GM21367 (cell line): ENCODE data around the gene RNF32.
"Not testable (repeated sequence)": the region's sequence is repeated elsewhere in the genome, so short reads cannot be mapped to it uniquely, and the experiment has no call there.

Experiments
- ATAC-seq: cut with Tn5 transposase; IDR thresholded peaks from one replicate; pipeline ENCODE4 v1.9.1; 2021; ENCODE audit not compliant: unreplicated experiment

RNF32 gene

GRCh38 chr7:156640949-156641485 is 443 bp downstream of the RNF32 start:
- peak; percentile 46 for ATAC-seq

- no peak for ATAC-seq
Measured at GRCh38 chr7:156642306-156643045, 1.9 kb downstream of the RNF32 start.

- ATAC-seq: not testable (repeated sequence)
Measured at GRCh38 chr7:156647330-156647729, 6.8 kb downstream of the RNF32 start.

- ATAC-seq: no peak
Measured at GRCh38 chr7:156650042-156650441, 9.5 kb downstream of the RNF32 start.

GRCh38 chr7:156651474-156651873 is 10.9 kb downstream of the RNF32 start:
- ATAC-seq: no peak

DNA sequence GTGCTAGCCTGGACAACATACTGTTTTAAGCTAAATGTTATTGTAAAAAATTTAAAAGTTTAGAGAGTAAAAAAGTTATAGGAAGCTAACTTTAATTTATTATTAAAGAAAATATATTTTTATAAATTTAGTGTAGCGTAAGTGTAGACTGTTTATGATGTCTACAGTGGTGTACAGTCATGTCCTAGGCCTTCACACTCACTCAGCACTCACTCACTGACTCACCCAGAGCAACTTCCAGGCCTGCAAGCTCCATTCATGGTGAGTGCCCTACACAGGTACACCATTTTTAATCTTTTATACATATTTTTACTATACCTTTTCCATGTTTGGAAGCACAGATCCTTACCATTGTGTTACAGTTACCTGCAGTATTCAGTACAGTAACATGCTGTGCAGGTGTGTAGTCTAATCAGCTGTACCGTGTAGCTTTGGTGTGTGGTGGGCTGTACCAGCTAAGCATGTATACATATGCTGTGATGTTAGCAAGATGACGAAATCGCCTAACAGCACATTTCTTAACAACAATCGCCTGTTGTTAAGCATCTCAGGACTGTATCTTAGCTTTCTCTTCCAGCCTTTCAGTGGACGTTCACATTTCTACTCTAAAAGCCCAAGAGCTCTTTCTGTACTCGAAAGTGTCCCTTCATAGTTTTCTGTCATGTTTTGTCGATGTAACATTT is 12.5 kb downstream of the RNF32 start:
- ATAC-seq: no peak

DNA sequence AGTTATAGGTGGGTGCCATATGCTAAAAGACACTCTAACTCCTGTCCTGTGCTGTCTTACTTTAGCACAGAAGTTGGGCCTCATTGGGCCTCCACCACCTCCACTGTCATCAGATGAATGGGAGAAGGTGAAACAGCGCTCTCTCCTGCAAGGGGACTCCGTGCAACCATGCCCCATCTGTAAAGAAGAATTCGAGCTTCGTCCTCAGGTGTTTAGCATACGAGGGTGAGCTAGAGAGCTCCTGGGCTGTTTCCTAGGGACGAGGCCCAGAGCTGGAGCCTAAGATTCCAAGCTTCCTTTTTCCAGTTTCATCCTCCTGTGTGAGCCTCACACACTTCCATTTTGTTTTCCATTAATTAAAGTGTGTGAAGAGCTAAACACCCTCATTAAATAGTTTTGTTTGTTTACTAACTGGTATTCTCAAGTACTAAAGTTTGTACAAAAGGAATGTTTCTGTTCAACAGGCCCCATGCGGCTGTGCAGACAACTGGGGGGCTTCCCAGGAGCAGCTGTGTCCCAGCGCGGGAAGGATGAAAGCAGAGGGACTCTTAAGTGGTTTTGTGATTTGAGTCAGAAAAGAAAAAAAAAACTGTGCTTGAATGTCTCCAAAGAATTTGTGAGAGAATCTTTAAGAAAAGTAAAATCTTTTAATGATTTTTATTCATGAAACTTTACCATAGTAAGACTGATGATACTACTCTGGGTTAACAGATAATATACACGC is 14.1 kb downstream of the RNF32 start:
- no peak for ATAC-seq

- no peak for ATAC-seq
Measured at GRCh38 chr7:156655251-156655650, 14.7 kb downstream of the RNF32 start.

DNA sequence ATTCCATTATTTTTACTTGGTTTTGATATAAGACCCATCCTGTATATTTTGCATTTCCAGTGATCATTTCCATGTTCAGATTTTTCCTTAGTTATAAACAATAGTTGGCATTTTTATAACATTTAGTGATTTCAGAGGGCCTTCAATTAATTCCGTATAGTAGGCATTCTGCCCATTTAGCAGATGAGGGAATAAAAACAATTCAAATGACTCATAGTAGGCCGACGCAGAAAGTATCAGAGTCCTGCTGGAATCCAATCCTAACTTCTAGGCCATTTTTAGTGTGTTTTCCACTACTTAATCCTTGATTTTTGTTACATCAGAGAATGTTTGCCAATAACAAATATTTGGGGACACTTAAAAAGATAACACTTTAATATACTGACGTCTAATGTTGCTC is 15.4 kb downstream of the RNF32 start:
- ATAC-seq: no peak

DNA sequence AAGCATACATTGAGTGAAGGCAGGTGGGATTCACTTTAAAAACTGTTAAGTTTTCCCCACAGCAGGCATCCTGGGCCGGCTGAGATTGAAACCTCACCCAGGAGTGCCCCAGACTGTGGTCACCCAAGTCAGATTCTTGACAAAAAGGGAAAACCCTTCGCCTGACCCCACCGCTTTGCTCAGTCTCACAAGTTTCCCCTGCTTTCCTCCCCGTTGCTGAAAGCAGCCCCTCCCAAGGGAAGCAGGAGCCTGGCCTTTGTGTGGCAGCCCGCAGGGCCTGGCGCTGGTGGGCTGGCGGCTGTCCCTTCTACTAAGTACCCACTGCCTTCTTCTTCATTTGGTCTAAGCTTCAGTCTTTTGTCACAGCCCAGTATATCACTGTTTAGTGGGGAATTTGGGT is 16.0 kb downstream of the RNF32 start:
- ATAC-seq: peak; percentile 58

DNA sequence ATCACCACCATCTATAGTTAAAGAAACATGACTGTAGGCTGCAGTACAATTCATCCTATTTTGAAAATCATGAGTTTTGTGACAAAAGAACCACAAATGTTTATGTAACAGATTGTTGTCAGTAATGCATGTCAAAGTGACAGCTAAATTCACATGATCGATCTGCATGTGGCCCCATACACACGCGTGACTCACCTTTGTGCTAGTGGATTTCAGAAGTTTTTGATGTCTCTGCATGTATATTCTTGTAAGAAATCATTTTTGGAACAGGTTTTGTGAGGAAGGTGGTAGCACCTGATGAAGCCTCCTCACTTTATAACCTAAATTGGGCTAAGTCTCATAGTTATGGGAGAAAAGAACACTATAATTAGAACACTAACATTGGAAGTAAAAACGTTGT is 17.1 kb downstream of the RNF32 start:
- no peak for ATAC-seq

DNA sequence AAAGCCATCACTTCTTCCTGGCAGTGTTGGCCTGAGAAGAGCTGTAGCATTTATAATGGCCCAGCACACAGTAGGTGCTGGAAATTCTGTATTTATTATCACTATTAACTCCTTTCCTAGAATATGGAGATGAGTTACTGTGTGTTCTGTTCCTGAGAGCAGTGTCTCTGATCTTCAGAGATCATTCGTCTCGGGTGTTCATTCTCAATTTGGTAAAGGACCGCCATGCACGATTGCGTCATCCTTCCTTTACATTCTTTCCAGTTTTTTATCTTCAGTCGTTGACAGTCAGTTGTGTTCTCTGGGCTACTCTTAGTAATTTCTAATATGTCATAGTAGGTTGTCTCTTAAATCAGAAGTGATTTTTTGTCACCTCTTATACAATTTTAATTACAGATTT is 18.6 kb downstream of the RNF32 start:
- no peak for ATAC-seq

GRCh38 chr7:156659961-156660360 is 19.4 kb downstream of the RNF32 start:
- no peak for ATAC-seq

DNA sequence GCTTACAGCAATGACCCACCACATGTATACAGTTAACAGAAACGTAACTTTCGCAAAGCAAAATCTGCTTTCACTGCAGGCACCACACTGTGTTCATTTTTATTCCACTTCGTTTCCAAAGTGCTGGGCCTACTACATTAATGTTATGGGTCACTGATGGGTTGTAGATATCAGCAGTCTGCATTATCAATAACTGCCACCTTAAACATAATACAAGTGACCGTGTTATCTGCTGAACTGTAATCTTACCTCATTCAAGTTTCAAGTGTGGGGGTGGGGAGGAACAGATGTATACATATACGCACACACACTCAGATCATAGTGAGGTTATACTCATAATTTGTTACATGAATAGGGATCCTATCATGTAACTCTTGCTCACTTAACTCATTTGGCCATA is 21.1 kb downstream of the RNF32 start:
- ATAC-seq: no peak

GRCh38 chr7:156662277-156662676 is 21.7 kb downstream of the RNF32 start:
- no peak for ATAC-seq

DNA sequence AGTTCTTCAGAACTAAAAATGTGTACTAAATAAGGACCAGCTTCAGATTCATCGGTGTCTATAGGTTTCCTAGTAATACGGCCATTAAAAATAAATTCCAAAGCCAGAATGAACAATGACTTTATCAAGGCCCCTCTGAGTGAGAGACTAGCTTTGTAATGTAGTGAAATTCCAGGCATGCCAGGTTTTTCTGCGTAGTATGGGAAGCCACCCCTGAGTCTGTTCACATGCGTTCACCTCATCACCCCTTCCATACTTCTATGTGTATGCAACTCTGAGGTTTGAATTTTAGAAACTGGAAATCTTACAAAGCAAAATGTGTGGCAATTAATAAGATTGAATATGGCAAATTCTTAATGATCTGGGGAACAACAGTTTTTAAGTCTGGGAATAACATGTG is 24.5 kb downstream of the RNF32 start:
- no peak for ATAC-seq

GRCh38 chr7:156666368-156667109 is 26.0 kb downstream of the RNF32 start:
- no peak for ATAC-seq

DNA sequence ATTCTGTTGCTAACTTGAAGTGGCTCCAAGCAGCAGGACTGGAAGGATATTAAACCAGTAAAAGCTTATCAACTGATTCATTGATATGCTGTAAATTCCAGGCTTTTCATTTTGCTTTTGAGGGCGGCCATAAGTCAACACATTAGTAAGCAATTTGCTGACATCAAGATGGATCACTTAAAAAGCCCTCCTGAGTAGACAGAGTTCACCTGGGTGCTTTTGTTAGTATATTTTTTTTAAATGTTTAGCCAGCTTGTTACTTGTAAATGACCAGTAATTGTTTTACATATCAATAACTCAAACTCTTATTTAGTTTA is 26.5 kb downstream of the RNF32 start:
- ATAC-seq: no peak

DNA sequence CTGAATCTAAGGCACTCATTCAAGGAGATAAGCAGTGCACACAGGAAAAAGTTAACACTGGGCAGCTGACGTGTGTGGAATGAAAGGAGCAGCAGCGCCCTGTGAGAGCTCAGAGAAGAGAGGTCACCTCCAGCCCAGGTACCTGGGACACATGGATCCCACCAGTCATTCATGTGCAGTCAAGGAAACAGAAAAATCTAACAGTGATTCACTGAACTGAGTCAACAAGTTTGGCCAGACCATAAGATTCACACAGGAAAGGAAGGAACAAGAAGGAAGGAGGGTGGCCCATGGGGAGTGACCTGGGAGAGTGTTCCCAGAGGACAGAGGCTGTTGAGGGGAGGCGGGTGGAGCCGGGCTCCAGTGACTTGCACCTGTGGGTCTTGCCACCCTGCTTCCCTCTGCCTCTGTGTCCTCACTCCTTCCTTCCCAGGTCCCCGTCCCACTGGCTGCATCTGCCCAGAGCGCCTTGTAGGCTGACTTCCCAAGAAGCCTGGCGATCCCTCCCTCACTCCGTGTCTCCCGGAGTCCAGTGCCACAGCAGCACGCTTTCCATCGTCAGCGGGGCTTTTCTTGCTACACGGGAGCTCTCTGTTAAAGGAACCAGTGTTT is 27.7 kb downstream of the RNF32 start:
- ATAC-seq: no peak

DNA sequence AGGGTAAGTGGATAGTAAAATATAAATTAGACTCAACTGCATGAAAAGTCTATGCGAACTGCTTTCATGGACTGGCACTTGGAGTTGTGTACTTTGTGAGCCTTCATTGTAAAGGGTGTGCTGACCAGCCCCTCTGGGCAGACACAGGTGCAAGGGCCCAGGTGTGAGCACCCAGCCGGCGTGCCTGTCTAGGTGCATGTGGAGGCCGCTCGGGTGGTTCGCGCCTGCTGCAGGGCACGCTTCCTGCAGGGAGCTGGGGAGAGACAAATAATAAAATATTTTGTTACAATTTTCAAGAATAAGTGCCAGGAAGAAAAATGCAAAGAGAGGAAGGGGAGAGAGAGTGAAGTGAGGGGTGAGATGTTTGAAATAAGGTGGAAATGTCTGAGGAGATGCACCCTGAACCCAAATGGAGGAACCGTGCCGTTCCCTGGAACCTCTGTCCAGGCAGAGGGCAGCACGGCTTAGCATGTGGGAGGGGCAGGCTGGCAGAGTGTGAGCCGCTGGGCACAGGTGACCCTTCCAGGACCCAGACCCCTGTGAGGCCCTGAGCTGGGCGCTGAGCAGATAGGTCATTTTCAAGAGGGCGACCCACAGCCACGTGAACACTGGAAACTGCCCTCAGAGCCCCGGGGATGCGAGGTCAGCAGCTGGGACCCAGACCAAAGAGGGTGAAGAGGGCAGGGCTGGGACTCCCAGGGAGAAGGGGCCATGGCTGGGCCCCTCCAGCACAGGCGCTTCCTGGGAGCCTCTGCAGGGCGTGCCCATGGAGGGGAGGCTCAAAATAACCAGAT is 28.7 kb downstream of the RNF32 start:
- ATAC-seq: no peak
